ENCODE data around the gene FNDC3B.

DNA sequence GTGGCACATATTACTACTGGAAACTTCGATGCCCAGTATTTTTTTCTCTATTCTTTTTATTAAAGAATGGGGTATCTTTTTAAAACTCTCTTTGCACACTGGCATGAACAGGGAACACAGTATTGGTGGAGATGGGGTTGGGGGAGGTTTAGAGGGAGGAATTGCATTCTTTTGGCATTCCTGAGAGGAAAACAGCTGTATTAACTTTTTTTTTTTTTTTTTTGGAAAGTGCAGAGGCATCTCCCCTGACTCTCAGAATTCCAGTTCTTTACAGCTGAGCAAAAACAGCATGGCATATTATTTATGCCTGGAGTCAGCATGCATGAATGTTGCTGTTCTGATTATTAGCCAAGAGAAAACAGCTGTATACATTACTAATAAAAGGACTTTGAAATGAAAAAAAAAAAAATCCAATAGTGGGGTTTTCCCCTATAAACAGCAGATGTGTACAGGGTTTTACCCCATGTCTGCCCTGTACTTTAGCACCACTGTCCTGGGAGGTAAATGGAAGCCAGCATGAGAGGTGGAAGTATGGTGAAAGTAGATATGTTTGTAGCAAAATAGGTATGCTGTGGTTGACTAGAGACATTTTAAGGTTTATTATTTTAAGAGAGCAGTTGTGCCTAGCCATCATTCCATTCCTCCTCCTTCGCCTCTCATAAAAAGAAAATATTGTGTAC lies 132.2 kb downstream of the FNDC3B start:
- TF ChIP-seq, protein P1, sequence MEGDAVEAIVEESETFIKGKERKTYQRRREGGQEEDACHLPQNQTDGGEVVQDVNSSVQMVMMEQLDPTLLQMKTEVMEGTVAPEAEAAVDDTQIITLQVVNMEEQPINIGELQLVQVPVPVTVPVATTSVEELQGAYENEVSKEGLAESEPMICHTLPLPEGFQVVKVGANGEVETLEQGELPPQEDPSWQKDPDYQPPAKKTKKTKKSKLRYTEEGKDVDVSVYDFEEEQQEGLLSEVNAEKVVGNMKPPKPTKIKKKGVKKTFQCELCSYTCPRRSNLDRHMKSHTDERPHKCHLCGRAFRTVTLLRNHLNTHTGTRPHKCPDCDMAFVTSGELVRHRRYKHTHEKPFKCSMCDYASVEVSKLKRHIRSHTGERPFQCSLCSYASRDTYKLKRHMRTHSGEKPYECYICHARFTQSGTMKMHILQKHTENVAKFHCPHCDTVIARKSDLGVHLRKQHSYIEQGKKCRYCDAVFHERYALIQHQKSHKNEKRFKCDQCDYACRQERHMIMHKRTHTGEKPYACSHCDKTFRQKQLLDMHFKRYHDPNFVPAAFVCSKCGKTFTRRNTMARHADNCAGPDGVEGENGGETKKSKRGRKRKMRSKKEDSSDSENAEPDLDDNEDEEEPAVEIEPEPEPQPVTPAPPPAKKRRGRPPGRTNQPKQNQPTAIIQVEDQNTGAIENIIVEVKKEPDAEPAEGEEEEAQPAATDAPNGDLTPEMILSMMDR (IDR thresholded peaks at IDR 0.05), result no peak
- no peak for TF ChIP-seq ZFX (IDR thresholded peaks at IDR 0.05; ENCODE audit: borderline replicate concordance)
